HG03565 (cell line): ENCODE results near the gene SULT2B1.
"Not testable (repeated sequence)": the region's sequence is repeated elsewhere in the genome, so short reads cannot be mapped to it uniquely, and the experiment has no call there.

Experiments used
- ATAC-seq: cut with Tn5 transposase; IDR thresholded peaks from one replicate; pipeline ENCODE4 v1.9.1; 2021; ENCODE audit warnings: mild to moderate bottlenecking, moderate library complexity; ENCODE audit not compliant: unreplicated experiment

Gene SULT2B1

DNA sequence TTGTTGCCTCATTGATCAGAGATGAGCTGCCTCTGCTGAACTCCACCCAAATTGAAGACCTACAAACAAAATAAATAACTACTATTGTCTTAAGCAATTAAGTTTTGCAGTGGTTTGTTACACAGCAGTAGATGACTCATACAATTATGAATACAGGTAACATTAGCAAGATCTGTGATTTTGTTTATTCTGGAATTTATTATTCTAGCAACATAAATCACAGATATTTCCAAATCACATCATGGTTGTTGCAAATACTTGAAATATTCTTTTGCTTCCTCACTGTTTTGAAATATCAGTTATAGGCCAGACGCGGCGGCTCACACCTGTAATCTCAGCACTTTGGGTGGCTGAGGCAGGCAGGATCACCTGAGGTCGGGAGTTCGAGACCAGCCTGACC is 27.2 kb upstream of the SULT2B1 start:
- no peak for ATAC-seq

DNA sequence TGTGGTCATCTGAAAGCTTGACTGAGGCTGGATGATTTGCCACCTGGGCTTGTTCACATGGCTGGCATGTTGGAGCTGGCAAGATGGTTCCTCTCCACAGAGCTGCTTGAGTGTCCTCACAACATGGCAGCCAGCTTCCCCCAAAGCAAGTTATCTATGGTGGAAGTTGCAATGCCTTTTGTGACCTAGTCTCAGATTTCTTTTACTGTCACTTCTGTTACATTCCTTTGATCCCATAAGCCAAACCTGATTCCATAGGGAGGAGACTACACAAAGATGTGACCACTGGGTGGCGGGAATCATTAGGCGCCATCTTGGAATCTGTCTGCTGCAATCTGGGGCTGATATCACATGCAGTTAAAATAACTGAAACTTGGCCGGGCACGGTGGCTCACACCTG is 22.8 kb upstream of the SULT2B1 start:
- ATAC-seq = no peak

DNA sequence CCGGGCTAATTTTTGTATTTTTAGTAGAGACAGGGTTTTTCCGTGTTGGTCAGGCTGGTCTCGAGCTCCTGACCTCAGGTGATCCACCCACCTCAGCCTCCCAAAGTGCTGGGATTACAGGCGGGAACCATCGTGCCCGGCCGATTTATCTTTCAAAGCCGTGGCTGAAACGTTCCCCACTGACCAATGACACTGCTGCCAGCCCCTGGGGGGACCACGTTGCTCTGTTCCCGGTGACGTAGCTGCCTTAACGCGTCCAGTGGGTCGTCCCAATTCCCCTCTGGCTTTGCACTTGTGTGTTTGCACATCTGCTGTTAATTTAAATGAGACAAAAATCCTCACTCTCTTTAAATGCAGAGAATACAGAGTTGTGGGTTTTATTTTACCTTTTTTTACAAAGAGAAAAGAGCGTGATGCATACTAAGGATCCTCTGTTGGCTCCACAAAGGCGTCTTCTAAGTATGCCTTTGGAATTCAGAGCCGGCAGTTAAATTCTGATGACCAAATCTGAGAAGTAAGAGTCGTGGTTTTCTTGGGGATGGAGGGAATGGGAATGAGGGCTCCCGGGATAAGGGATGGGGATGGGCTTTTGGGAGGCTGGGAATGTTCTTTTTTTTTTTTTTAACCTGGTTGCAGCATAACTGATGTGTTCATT is 21.8 kb upstream of the SULT2B1 start:
- no peak for ATAC-seq

DNA sequence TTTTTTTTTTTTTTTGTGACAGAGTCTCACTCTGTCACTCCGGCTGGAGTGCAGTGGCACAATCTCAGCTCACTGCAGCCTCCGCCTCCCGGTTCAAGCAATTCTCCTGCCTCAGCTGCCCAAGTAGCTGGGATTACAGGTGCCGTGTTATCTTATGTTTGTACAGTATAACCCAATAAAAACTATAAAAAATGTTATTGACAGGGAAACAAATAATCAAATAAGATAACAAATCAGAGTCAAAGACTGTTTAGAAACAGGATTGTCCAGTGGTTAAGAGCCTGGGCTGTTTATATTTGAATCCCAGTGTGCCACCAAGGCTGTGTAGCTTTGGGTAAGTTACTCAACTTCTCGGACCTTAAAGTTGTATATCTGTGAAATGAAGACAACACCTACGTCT is 21.2 kb upstream of the SULT2B1 start:
- no peak for ATAC-seq

DNA sequence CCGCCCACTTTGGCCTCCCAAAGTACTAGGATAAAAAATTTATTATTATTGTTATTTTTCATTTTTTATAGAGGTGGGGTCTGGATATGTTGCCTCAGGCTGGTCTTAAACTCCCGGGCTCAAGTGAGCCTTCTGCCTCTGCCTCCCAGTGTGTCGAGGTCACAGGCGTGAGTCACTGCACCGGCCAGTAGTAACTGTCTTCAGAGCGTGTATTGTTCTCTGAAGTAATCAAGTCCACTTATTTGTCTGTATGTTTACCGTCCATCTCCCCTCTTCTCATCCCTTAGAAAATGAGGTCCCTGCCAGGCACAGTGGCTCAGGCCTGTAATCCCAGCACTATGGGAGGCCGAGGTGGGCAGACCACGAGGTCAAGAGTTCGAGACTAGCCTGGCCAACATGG is 18.2 kb upstream of the SULT2B1 start:
- no peak for ATAC-seq

DNA sequence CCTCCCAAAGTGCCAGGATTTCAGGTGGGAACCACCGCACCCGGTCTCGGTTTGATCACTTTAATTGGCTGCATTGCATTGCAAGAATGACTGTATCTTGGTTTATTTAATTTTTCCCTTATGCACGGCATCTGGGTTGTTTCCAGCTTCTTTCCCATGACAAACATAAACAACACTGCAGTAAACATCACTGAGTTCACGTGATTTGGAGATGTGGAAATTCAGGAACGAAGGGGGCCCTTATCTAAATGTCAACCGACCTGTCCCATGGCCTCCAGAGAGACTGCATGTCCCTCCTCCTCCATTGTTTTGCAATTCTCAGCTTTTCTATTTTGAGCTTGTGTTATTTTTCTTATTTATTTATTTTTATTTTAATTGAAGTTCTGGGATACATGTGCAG is 14.4 kb upstream of the SULT2B1 start:
- ATAC-seq = no peak

DNA sequence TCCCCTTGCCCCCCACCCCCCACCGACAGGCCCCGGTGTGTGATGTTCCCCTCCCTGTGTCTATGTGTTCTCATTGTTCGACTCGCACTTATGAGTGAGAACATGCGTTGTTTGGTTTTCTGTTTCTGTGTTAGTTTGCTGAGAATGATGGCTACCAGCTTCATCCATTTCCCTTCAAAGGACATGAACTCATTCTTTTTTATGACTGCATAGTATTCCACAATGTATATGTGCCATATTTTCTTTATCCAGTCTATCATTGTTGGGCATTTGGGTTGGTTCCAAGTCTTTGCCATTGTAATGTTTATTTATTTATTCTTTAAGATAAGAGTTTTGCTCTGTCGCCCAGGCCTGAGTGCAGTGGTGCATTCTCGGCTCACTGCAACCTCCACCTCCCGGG is 13.9 kb upstream of the SULT2B1 start:
- not testable (repeated sequence) for ATAC-seq

DNA sequence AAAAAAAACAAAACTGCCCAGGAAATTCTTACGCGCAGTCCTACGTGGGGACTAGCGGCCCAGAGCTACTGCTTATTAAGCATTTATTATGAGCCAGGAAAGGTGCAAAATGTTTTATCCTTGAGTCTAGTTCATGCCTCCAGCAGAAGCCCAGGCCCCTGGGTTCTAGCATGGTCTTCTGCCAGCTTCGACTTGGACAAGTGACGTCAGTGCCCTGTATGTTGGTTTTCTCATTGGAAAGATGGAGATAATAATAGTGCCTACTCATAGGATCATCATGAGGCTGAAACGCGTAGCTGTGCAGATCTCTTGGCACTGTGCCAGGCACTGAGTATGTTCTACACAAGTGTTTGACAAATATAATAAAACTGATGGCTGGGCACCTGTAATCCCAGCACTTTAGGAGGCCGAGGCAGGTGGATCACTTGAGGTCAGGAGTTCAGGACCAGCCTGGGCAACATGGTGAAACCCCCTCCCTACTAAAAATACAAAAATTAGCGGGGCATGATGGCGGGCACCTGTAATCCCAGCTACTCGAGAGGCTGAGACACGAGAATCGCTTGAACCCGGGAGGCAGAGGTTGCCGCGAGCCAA is 12.4 kb upstream of the SULT2B1 start:
- no peak for ATAC-seq

DNA sequence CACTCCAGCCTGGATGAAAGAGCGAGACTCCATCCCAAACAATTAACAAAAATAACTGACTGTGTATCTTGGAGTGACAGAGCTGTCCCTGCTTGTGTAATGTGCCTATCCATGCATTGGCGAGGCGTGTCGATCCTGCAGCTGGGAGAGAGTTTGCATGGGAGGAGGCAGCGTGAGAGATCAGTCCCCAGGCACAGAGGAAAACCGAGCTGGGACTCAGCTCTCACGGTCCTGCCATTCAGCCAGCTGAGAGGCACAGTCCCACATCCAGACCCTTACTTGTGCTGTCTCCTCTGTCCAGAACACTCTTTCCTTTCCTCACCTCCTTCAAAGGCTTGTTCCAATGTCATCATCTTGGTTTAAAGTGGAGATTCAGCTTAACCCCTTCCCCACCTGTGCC is 11.9 kb upstream of the SULT2B1 start:
- ATAC-seq = no peak

DNA sequence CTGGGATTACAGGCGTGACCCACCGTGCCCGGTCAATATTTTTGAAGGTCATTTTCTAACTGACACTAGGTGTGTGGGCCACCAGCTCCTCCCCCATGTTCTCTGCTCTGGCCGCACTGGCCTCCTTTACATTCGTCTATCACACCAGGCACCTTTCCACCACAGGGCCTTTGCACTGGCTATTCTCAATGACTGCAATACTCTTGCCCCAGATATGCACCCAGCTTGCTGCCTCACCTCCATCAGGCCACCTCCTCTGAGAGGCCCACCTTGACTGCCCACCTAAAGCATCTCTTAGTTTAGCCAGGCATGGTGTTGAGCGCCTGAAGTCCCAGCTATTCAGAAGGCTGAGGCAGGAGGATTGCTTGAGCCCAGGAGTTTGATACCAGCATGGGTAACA is 10.2 kb upstream of the SULT2B1 start:
- ATAC-seq = no peak

DNA sequence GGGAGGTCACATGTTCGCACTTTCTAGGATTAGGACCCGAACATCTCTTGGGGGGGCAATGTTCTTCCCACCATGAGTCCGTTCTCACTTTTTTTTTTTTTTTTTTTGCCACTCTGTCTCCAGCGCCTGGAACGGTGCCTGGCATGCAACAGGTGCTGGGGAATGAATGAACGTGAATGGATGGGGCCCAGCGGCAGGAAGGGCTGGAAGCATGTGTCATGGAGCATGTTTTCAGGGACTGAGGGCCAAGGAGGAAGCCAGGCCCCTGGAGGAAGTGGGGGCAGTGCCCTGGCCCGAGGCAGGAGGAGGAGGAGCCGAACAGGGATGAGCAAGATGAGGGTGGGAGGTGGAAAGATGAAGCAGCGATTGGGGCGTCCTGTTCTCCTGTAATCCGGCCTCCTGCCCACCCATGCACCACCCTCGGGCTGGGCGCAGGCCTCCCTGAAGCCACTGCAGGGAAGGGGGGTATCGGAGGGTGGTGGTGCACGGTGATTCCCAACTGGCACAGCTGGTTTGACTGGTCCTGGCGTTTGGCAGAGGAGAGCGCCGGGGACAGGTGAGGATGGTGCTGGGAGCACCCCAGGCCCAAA is 8.8 kb upstream of the SULT2B1 start:
- no peak for ATAC-seq

DNA sequence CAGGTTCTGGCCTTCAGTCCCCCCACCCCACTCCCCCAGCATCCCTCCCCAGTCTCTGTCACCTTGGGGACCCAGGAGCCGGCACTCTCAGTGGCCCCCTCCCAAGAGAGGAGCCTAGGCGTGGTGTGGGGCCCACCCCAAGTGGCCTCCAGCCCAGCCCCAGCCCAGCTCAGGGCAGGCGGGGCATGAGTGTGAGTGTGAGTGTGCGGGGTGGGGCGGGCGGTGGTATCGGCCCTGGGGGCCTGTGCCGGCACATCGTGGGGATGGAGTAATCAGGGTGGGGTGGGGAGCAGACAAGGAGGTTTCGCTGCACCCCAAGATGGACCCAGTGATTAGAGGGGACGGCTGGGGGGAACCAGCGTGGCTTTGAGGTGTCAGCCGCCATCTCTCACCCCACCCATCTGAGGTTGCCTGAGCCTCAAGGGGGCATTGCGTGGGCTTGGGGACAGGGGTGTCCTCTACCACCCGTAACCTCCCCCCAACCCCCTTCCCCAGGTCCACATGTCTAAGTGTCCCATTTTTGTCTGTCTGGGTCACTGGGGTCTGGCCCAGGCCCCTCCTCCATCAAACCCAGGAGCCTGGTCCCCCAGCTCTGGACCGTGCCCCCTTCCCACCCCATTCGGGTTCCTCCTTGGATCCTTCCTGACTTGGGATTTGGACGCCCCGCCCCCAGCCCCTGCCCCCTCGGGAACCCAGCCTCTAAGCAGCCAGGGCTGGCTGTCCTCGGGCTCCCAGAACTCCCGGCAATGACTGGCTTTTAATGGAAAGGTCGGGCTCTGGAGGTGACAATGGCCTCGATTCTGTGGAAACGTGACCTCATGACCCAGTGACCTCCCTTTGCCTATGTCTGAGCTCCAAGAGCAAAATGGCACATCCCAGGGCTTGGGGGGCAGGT is 6.9 kb upstream of the SULT2B1 start:
- ATAC-seq = no peak

DNA sequence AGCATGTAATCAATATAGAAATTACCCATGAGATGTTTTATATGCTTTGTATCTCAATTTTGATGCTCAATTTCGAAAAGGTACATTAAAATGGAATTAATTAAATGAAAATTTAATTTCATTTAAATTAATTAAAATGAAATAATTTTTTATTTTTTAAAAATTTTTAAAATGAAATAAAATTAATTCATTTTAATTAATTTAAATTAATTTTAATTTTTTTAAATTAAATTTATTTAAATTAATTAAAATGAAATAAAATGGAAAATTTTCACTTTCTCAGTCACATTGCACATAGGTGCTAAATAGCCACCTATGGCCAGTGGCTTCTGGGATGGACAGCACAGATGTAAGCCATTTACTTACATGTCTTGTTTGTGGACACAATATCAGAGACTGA is 4.2 kb upstream of the SULT2B1 start:
- ATAC-seq = no peak

DNA sequence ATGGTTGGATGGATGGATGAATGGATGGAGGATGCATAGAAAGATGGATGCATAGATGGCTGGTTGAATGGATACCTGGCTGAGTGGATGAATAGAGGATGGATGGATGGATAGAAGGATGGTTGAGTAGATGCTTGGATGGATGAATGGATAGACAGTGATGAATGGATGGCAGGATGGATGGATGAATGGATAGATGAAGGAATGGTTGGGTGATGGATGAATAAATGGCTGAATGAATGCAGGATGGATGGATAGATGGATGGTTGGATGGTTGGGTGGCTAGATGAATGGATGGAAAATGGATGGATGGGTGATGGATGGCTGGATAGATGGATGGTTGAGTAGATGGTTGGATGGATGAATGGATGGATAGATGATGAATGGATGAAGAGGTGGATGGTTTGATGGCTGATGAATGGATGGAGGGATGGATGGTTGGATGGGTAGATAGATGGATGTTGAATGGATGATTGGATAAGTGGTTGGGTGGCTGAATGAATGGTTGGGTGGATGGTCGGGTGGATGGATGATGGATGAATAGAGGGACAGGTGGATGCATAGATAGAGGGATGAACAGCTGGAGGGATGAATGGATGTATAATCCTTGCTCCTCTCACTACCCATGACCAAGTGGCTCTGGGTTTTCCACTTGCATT is 3.6 kb upstream of the SULT2B1 start:
- ATAC-seq = no peak

DNA sequence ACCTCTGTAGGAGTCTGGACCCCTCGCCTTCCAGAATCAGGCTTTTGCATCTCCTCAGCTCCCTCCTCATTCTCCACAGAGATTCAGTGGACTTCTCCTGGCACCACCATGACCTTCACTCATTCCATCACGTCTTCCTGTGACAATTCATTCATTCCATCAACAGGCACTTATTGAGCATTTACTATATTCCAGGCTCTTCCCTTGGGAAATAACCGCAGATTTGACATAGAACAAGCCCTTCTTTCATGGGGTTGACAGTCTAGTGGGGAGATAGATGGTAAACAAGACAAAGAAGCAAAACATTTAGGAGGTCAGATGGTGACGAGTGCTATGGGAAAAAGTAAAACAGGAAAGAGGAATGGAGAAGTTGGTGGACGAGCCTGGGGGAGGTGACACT is 2.6 kb upstream of the SULT2B1 start:
- ATAC-seq = no peak

DNA sequence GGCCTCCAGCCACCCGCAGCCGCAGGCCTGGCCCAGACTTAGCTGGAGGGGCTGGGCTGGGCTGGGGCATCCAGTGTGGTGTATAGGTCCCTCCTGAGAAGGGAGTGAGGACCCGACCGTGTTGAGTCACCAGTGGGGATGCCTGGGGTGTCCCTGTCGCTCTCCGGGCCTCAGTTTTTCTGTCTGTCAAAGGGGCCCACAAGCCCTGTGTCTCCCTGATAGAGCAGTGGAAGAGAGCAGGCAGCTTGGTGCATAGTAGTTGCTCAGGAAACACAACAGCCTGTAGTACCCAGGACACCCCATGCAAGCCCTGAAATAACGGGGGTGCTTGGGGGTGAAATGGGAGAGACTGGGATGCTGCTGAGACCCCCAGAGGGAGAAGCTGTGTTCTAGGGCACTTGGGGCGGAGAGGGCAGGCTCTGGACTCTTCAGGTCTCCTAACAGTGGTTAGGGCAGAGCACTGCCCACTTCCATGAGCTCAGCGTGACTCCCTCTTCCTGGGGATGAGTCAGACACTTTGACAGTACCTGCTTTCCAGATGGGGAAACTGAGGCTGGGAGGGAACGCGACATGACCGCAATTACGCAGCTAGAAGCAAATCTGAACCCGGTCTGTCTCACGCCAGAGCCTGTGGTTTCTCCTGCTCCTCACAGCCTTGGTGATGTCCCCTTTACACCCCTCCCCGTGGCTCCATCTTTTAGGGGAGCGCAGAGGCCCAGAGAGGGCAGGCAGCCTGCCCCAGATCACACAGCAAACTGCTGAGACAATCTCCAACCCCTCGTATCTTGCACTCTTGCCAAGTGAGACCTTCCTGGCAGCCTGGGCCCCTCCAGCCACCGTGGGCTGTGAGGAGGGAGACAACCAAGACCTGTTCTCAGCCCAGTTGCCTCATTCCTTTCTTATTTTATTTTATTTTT is 692 bp downstream of the SULT2B1 start:
- ATAC-seq = no peak

DNA sequence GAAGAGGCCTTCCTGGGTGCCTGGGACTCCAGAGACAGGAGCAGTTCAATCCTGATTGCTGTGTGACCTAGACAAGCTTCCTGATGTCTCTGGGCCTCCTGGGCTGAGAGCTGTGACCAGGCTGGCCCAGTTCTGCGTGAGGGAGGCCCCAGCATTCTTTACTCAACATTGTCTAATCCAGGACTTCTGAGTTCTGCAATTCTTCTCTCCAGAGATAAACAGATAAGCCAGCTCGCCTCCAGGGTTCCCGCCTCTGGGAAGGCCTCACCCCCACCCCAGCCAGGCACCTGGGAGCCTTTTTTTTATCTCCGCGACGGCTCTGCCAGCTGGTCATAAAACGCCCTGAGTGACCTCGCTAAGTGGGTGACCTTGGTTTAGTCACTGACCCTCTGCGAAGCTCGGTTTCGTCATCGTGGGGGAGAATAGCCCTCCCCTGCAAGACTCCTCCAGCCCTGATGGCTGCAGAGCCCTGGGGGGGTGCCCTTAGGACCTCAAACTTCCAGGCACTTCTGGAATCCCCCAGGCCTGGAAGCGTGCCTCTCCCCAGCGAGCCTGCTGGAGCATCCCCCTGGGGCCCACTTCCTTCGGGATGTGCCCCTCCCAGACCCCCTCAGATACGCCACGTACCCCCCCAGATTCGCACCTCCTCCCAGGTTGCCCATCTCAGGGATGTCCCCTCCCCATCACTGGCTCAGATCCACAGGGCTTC is 1.9 kb downstream of the SULT2B1 start:
- ATAC-seq = no peak

DNA sequence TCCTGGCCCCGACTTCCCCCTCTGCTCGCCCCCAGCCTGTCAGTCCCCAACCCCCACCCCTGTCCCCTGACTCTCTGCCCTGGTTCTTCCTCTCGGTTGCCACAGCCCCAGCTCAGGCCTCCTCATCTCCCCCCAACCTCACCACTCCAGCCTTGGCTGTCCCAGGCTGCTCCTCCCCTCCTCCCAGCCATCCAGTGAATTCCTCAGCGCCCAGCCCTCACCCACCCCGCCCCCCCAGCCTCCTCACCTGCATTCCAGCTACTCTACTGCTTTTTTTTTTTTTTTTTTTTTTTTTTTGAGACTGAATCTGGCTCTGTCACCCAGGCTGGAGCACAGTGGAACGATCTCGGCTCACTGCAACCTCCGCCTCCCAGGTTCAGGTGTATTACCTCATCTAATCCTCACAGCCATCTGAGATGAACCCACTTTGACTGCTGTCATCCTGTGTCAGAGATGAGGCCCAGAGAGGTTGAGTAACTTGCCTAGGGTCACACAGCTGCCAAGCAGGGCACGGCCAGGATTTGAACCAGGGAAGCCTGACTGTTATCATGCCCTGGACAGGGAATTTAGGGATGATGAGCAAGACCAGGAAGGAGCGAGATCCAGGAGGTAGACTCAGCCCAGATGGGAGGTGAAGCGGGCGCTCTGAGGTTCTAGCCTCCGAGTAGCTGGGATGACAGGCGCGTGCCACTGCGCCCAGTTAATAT is 2.6 kb downstream of the SULT2B1 start:
- ATAC-seq = no peak

DNA sequence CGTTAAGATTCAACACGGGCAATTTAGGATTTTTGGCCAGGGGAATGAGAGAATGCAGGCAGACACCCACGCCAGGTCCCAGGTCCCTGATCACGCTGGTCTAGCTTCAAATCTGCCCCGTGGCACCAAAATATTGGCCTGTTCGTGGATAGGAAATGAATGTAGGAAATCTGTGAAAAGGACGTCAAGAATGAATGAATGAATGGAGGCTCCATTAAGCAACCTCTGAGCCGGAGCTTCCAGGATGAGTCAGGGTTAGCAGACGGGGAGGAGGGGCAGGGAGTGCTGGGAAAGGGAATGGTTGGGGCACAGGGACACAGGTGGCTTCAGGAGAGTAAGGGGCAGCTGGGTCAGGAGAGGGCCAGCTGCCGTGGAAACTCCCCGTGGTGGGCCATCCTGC is 4.2 kb downstream of the SULT2B1 start:
- no peak for ATAC-seq
